H9 (cell line): Measurements from ENCODE around the gene BEST2. TPM values are rescaled to one million over a fixed set of nuclear protein-coding genes. Genes with fewer than 3 reads are reported as not detected.
A peak's percentile ranks its signal among the peaks of the same experiment; 100 is the strongest.

Experiments used
- DNase-seq: peaks from one replicate; pipeline ENCODE4 v3.0.0-alpha.2; 2017
- H2AFZ ChIP-seq: one replicate; pipeline ENCODE4 v1.6.1; 2013; ENCODE audit warnings: mild to moderate bottlenecking, low read length, control low read depth, moderate library complexity
- H2AK5ac ChIP-seq: 2 replicates; pipeline ENCODE4 v1.6.1; 2013; ENCODE audit warnings: low read length, control low read depth, mixed read lengths; ENCODE audit not compliant: insufficient read length
- H2BK120ac ChIP-seq: one replicate; pipeline ENCODE4 v1.6.1; 2013; ENCODE audit warnings: low read depth, mild to moderate bottlenecking, low read length, control low read depth, inconsistent platforms; ENCODE audit not compliant: poor library complexity, severe bottlenecking
- H2BK12ac ChIP-seq: 2 replicates; pipeline ENCODE4 v1.6.1; 2013; ENCODE audit warnings: low read length, control low read depth, mixed read lengths, low read depth; ENCODE audit not compliant: insufficient read length
- H2BK15ac ChIP-seq: 2 replicates; pipeline ENCODE4 v1.6.1; 2013; ENCODE audit warnings: low read depth, low read length, control low read depth
- H2BK20ac ChIP-seq: one replicate; pipeline ENCODE4 v1.6.1; 2013; ENCODE audit warnings: low read depth, mild to moderate bottlenecking, low read length, control low read depth, inconsistent platforms; ENCODE audit not compliant: poor library complexity, severe bottlenecking
- H2BK5ac ChIP-seq: 2 replicates; pipeline ENCODE4 v1.6.1; 2013; ENCODE audit warnings: low read length, control low read depth, mixed read lengths; ENCODE audit not compliant: insufficient read length
- H3K14ac ChIP-seq: 2 replicates; pipeline ENCODE4 v1.6.1; 2013; ENCODE audit warnings: low read length, control low read depth; ENCODE audit not compliant: insufficient read depth
- H3K18ac ChIP-seq: 2 replicates; pipeline ENCODE4 v1.6.1; 2013; ENCODE audit warnings: low read depth, mild to moderate bottlenecking, mixed read lengths, low read length, control low read depth; ENCODE audit not compliant: insufficient read length
- H3K23ac ChIP-seq: 2 replicates; pipeline ENCODE4 v1.6.1; 2013; ENCODE audit warnings: low read length, control low read depth, mixed read lengths, low read depth; ENCODE audit not compliant: insufficient read length
- H3K23me2 ChIP-seq: 2 replicates; pipeline ENCODE4 v1.6.1; 2013; ENCODE audit warnings: low read depth, mild to moderate bottlenecking, mixed read lengths, low read length, control low read depth; ENCODE audit not compliant: insufficient read length, poor library complexity, severe bottlenecking
- H3K27ac ChIP-seq: 2 replicates; pipeline ENCODE4 v1.5.1; 2013; ENCODE audit warnings: low read length, control low read depth, mixed read lengths, low read depth; ENCODE audit not compliant: insufficient read length
- H3K27me3 ChIP-seq: 2 replicates; pipeline ENCODE4 v1.6.1; 2013; ENCODE audit warnings: low read length, control low read depth, inconsistent platforms; ENCODE audit not compliant: insufficient read depth
- H3K4ac ChIP-seq: 2 replicates; pipeline ENCODE4 v1.6.1; 2013; ENCODE audit warnings: low read depth, mild to moderate bottlenecking, control low read depth, inconsistent platforms, low read length, moderate library complexity
- H3K4me1 ChIP-seq: 2 replicates; pipeline ENCODE4 v1.6.1; 2013; ENCODE audit warnings: low read length, control low read depth, inconsistent platforms; ENCODE audit not compliant: insufficient read depth
- H3K4me2 ChIP-seq: 2 replicates; pipeline ENCODE4 v1.6.1; 2013; ENCODE audit warnings: low read length, control low read depth, mixed read lengths; ENCODE audit not compliant: insufficient read length, insufficient read depth
- H3K56ac ChIP-seq: 2 replicates; pipeline ENCODE4 v1.6.1; 2013; ENCODE audit warnings: low read depth, mild to moderate bottlenecking, mixed read lengths, low read length, control low read depth; ENCODE audit not compliant: insufficient read length
- H3K79me1 ChIP-seq: 2 replicates; pipeline ENCODE4 v1.6.1; 2013; ENCODE audit warnings: low read depth, mild to moderate bottlenecking, moderate library complexity, low read length, control low read depth, inconsistent platforms; ENCODE audit not compliant: insufficient read depth, poor library complexity, severe bottlenecking
- H3K79me2 ChIP-seq: 2 replicates; pipeline ENCODE4 v1.6.1; 2013; ENCODE audit warnings: low read length, control low read depth, inconsistent platforms; ENCODE audit not compliant: insufficient read depth
- H3K9ac ChIP-seq: 2 replicates; pipeline ENCODE4 v1.6.1; 2013; ENCODE audit warnings: low read length, control low read depth, mixed read lengths; ENCODE audit not compliant: insufficient read length; ENCODE audit errors: extremely low read depth
- H3K9me3 ChIP-seq: one replicate; pipeline ENCODE4 v1.6.1; 2013; ENCODE audit warnings: low read depth, low read length, inconsistent platforms; ENCODE audit not compliant: control insufficient read depth
- H3T11ph ChIP-seq: one replicate; pipeline ENCODE4 v1.6.1; 2013; ENCODE audit warnings: mild to moderate bottlenecking, low read length, control low read depth, inconsistent platforms
- H4K20me1 ChIP-seq: one replicate; pipeline ENCODE4 v1.6.1; 2013; ENCODE audit not compliant: control insufficient read depth, insufficient read length, insufficient read depth
- H4K5ac ChIP-seq: 2 replicates; pipeline ENCODE4 v1.6.1; 2013; ENCODE audit warnings: low read depth, mild to moderate bottlenecking, mixed read lengths, low read length, control low read depth; ENCODE audit not compliant: insufficient read length
- H4K8ac ChIP-seq: replicated peaks from 2 replicates; pipeline ENCODE4 v1.6.1; 2013; ENCODE audit warnings: low read length, control low read depth, mixed read lengths, low read depth; ENCODE audit not compliant: insufficient read length
- H4K91ac ChIP-seq: 2 replicates; pipeline ENCODE4 v1.6.1; 2013; ENCODE audit warnings: low read depth, mild to moderate bottlenecking, moderate library complexity, mixed read lengths, low read length, control low read depth; ENCODE audit not compliant: insufficient read length
- H3K27ac Mint-ChIP-seq, 3 experiments: 2 replicates in 2 of 3; 3 replicates in 1 of 3; pipeline ENCODE4 v1.8.0; 2020 to 2021; ENCODE audit warnings: mixed read lengths in 3 of 3, mild to moderate bottlenecking in 1 of 3, moderate library complexity in 1 of 3
- H3K27me3 Mint-ChIP-seq: 2 replicates; pipeline ENCODE4 v1.8.0; 2021; ENCODE audit warnings: low read depth, mild to moderate bottlenecking, moderate library complexity, mixed read lengths
- H3K36me3 Mint-ChIP-seq, 3 experiments: 2 replicates in 2 of 3; 3 replicates in 1 of 3; pipeline ENCODE4 v1.8.0; 2020 to 2021; ENCODE audit warnings: low read depth in 3 of 3, mixed read lengths in 3 of 3; ENCODE audit not compliant: insufficient read depth in 1 of 3
- H3K4me1 Mint-ChIP-seq, 2 experiments: 2 replicates each; pipeline ENCODE4 v1.8.0; 2020; ENCODE audit warnings: mixed read lengths in 2 of 2
- H3K4me3 Mint-ChIP-seq, 2 experiments: 2 replicates in 1 of 2; 3 replicates in 1 of 2; pipeline ENCODE4 v1.8.0; 2020 to 2021; ENCODE audit warnings: mild to moderate bottlenecking in 2 of 2, mixed read lengths in 2 of 2, moderate library complexity in 1 of 2
- H3K9me3 Mint-ChIP-seq, 2 experiments: 2 replicates in 1 of 2; 3 replicates in 1 of 2; pipeline ENCODE4 v1.8.0; 2020; ENCODE audit warnings: mild to moderate bottlenecking in 2 of 2, mixed read lengths in 2 of 2, moderate library complexity in 1 of 2
- WGBS: extraction: QIAGEN DNeasy Blood & Tissue Kit; methylation state at CpG from one replicate; pipeline ENCODE4 v1.1.7; 2013; ENCODE audit warnings: missing lambda C conversion rate, low lambda C conversion rate, mixed read lengths; ENCODE audit not compliant: insufficient read length; ENCODE audit errors: extremely low coverage; 5-methylcytosine and 5-hydroxymethylcytosine counted together
- total RNA-seq: library from RNA; stranded (reverse); gene quantifications from 2 replicates; pipeline ENCODE4 v1.2.1, GENCODE V29; 2021
- TF ChIP-seq, protein P1 (sequence below): fragments of 200-600 bp; sonication (generic); conservative IDR thresholded peaks from 3 replicates; pipeline ENCODE4 v1.8.0; 2021; ENCODE audit warnings: antibody characterized with exemption, mild to moderate bottlenecking

BEST2 gene
- total RNA-seq, 1 experiment from 2014 or later = 1.6 TPM

DNA sequence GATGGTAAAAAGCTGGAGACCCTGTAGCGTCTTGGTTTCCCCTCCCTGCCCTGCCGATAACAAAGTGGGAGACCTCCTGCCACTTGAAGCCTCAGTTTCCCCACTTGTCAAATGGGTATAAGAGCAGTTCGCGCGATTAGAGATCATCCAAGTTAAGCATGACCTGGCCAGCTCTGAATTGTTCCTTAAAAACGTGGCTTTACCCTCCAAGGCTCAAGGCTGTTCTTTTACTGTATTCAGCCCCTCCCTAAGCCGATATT lies 28.3 kb upstream of the BEST2 start:
- Histone ChIP-seq H2AK5ac (no peak overlapping the region), H3K27ac (peak overlapping the region; percentile 30), H2BK20ac (no peak overlapping the region), H3K9me3 (no peaks in the 10 kb centered on the region), H2BK120ac (no peak overlapping the region), H3T11ph (no peak overlapping the region), H2BK5ac (no peak overlapping the region), H3K79me2 (peaks cover 26% of the 10 kb centered on the region; the same call in 1 of the 2 replicates), H2AFZ (no peak overlapping the region), H3K27me3 (no peaks in the 10 kb centered on the region), H4K8ac (no peak overlapping the region), H3K23me2 (peaks cover 22% of the 10 kb centered on the region), H3K9ac (peak overlapping the region; percentile 97), H4K20me1 (no peaks in the 10 kb centered on the region), H3K14ac (peak overlapping the region; percentile 54; the same call in 1 of the 2 replicates), H3K18ac (peak overlapping the region; percentile 43), H3K23ac (no peak overlapping the region), H3K4me1 (no peaks in the 10 kb centered on the region), H4K5ac (peak overlapping the region; percentile 19), H4K91ac (no peak overlapping the region), H3K4ac (no peak overlapping the region; the same call in 1 of the 2 replicates), H3K79me1 (peaks cover 7% of the 10 kb centered on the region), H2BK15ac (no peak overlapping the region), H3K56ac (peak overlapping the region; percentile 31), H3K4me2 (peak overlapping the region; percentile 96), H2BK12ac (no peak overlapping the region)
- WGBS = no CpG with 5 or more reads among the region's 7 CpGs
- H3K27ac Mint-ChIP-seq = peak overlapping the region; percentile 93 to 99 (median 97)
- H3K4me3 Mint-ChIP-seq = peak overlapping the region; percentile 97 to 98
- peaks cover 24 to 38% (median 25%) of the 10 kb centered on the region in 3 experiments; a peak in 6 of 7 replicates for H3K36me3 Mint-ChIP-seq
- TF ChIP-seq, protein P1, sequence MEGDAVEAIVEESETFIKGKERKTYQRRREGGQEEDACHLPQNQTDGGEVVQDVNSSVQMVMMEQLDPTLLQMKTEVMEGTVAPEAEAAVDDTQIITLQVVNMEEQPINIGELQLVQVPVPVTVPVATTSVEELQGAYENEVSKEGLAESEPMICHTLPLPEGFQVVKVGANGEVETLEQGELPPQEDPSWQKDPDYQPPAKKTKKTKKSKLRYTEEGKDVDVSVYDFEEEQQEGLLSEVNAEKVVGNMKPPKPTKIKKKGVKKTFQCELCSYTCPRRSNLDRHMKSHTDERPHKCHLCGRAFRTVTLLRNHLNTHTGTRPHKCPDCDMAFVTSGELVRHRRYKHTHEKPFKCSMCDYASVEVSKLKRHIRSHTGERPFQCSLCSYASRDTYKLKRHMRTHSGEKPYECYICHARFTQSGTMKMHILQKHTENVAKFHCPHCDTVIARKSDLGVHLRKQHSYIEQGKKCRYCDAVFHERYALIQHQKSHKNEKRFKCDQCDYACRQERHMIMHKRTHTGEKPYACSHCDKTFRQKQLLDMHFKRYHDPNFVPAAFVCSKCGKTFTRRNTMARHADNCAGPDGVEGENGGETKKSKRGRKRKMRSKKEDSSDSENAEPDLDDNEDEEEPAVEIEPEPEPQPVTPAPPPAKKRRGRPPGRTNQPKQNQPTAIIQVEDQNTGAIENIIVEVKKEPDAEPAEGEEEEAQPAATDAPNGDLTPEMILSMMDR = no peak
- no peaks in the 10 kb centered on the region for H3K9me3 Mint-ChIP-seq
- DNase-seq = no peak
- H3K27me3 Mint-ChIP-seq = no peaks in the 10 kb centered on the region
- H3K4me1 Mint-ChIP-seq = peaks cover 15 to 26% of the 10 kb centered on the region in 2 experiments
